ENCODE results near the gene NCCRP1. TPM values are rescaled to one million over a fixed set of nuclear protein-coding genes. Genes with fewer than 3 reads are reported as not detected.

The NCCRP1 gene
- total RNA-seq, 1 donor from 2014 or later, result not detected

- Mint-ChIP-seq H3K9me3 (ENCODE audit: low read depth) (no peaks in the 10 kb centered on the region), H3K36me3 (ENCODE audit: low read depth) (peaks cover 7% of the 10 kb centered on the region), H3K27ac (ENCODE audit: unreplicated experiment) (no peak overlapping the region), H3K4me1 (ENCODE audit: low read depth) (no peaks in the 10 kb centered on the region), H3K27me3 (ENCODE audit: low read depth) (no peaks in the 10 kb centered on the region), H3K4me3 (ENCODE audit: unreplicated experiment) (no peak overlapping the region)
- DNase-seq (ENCODE audit: low spot score), result no peak
- TF ChIP-seq, protein P1, sequence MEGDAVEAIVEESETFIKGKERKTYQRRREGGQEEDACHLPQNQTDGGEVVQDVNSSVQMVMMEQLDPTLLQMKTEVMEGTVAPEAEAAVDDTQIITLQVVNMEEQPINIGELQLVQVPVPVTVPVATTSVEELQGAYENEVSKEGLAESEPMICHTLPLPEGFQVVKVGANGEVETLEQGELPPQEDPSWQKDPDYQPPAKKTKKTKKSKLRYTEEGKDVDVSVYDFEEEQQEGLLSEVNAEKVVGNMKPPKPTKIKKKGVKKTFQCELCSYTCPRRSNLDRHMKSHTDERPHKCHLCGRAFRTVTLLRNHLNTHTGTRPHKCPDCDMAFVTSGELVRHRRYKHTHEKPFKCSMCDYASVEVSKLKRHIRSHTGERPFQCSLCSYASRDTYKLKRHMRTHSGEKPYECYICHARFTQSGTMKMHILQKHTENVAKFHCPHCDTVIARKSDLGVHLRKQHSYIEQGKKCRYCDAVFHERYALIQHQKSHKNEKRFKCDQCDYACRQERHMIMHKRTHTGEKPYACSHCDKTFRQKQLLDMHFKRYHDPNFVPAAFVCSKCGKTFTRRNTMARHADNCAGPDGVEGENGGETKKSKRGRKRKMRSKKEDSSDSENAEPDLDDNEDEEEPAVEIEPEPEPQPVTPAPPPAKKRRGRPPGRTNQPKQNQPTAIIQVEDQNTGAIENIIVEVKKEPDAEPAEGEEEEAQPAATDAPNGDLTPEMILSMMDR (IDR thresholded peaks at IDR 0.05), result no peak
Observed at GRCh38 chr19:39170386-39171231, 26.2 kb upstream of the NCCRP1 start.

- Mint-ChIP-seq H3K4me1 (ENCODE audit: low read depth) (no peaks in the 10 kb centered on the region), H3K27ac (ENCODE audit: unreplicated experiment) (no peak overlapping the region), H3K9me3 (ENCODE audit: low read depth) (no peaks in the 10 kb centered on the region), H3K36me3 (ENCODE audit: low read depth) (peaks cover 7% of the 10 kb centered on the region), H3K27me3 (ENCODE audit: low read depth) (no peaks in the 10 kb centered on the region), H3K4me3 (ENCODE audit: unreplicated experiment) (no peak overlapping the region)
- TF ChIP-seq, protein P1 (IDR thresholded peaks at IDR 0.05), result no peak
- no peak for DNase-seq (ENCODE audit: low spot score)
Observed at GRCh38 chr19:39171479-39172465, 25.0 kb upstream of the NCCRP1 start.

- Mint-ChIP-seq H3K36me3 (ENCODE audit: low read depth) (peaks cover 7% of the 10 kb centered on the region), H3K9me3 (ENCODE audit: low read depth) (no peaks in the 10 kb centered on the region), H3K27me3 (ENCODE audit: low read depth) (no peaks in the 10 kb centered on the region), H3K4me3 (ENCODE audit: unreplicated experiment) (no peak overlapping the region), H3K4me1 (ENCODE audit: low read depth) (no peaks in the 10 kb centered on the region), H3K27ac (ENCODE audit: unreplicated experiment) (no peak overlapping the region)
- TF ChIP-seq, protein P1 (IDR thresholded peaks at IDR 0.05), result no peak
- no peak for DNase-seq (ENCODE audit: low spot score)
Observed at GRCh38 chr19:39172700-39173501, 23.9 kb upstream of the NCCRP1 start.

- H3K36me3 Mint-ChIP-seq (ENCODE audit: low read depth), result peaks cover 10% of the 10 kb centered on the region
- TF ChIP-seq, protein P1 (IDR thresholded peaks at IDR 0.05), result no peak
- no peak overlapping the region for H3K4me3 Mint-ChIP-seq (ENCODE audit: unreplicated experiment)
- H3K27me3 Mint-ChIP-seq (ENCODE audit: low read depth), result no peaks in the 10 kb centered on the region
- H3K27ac Mint-ChIP-seq (ENCODE audit: unreplicated experiment), result no peak overlapping the region
- H3K9me3 Mint-ChIP-seq (ENCODE audit: low read depth), result no peaks in the 10 kb centered on the region
- no peaks in the 10 kb centered on the region for H3K4me1 Mint-ChIP-seq (ENCODE audit: low read depth)
- DNase-seq (ENCODE audit: low spot score), result no peak
Observed at GRCh38 chr19:39173502-39173991, 23.2 kb upstream of the NCCRP1 start.

Measured in chondrocyte (in vitro differentiated cells).